Endothelial cell of umbilical vein (primary cell): Measurements from ENCODE around the gene CCL13. TPM values are rescaled to one million over a fixed set of nuclear protein-coding genes. Genes with fewer than 3 reads are reported as not detected.

Experiments
- BruUV-seq: library from RNA; stranded (reverse); fragments of 400-500 nt; replicated peaks from 2 replicates; lab custom pipeline; 2021; lab: Mats Ljungman, UMichigan
- CTCF ChIA-PET: fragments of 300-600, 350-600 bp; sonication (Branson Sonifier 250); formaldehyde crosslinking; loops from one replicate; lab custom pipeline; 2021; ENCODE audit warnings: antibody characterized with exemption, inconsistent platforms; lab: Charles Lee
- POLR2A ChIA-PET: fragments of 300-600, 350-600 bp; sonication (Branson Sonifier 250); formaldehyde crosslinking; loops from one replicate; lab custom pipeline; 2021; ENCODE audit warnings: antibody characterized with exemption, inconsistent platforms; lab: Charles Lee
- DNase-seq: peaks from one replicate; pipeline ENCODE4 v3.0.0-alpha.2; 2011; ENCODE audit warnings: low read depth, low spot score
- FAIRE-seq: peaks from 2 replicates; lab custom pipeline; 2011; peaks lifted over from hg19 to GRCh38; lab: Jason Lieb, UNC
- H2AFZ ChIP-seq: 2 replicates; pipeline ENCODE4 v1.6.0; 2012; ENCODE audit warnings: low read depth, low read length, control low read depth, inconsistent platforms
- H3K27ac ChIP-seq: 2 replicates; pipeline ENCODE4 v1.5.1; 2011; ENCODE audit warnings: low read depth, mild to moderate bottlenecking, control low read depth, low read length, moderate library complexity; ENCODE audit not compliant: insufficient read depth
- H3K27me3 ChIP-seq, 2 experiments: 2 replicates each; pipeline versions ENCODE4 v1.6.0 to v1.6.1; 2011; ENCODE audit warnings: low read length in 2 of 2, mixed read lengths in 1 of 2; ENCODE audit not compliant: control insufficient read depth in 2 of 2, insufficient read depth in 2 of 2
- H3K36me3 ChIP-seq, 2 experiments: 2 replicates in 1 of 2; 3 replicates in 1 of 2; pipeline ENCODE4 v1.5.1; 2011; ENCODE audit warnings: low read length in 2 of 2, mild to moderate bottlenecking in 1 of 2, moderate library complexity in 1 of 2; ENCODE audit not compliant: control insufficient read depth in 2 of 2, insufficient read depth in 2 of 2; ENCODE audit errors: extremely low read depth in 1 of 2
- H3K4me1 ChIP-seq: 3 replicates; pipeline ENCODE4 v1.5.1; 2011; ENCODE audit warnings: mild to moderate bottlenecking, low read length; ENCODE audit not compliant: control insufficient read depth, insufficient read depth; ENCODE audit errors: extremely low read depth
- H3K4me2 ChIP-seq: 2 replicates; pipeline ENCODE4 v1.6.1; 2011; ENCODE audit warnings: low read length, control low read depth, mixed read lengths; ENCODE audit not compliant: insufficient read depth
- H3K4me3 ChIP-seq, 3 experiments: fragments of 200-600 bp in 1 of 3; sonication (generic), shearing (Covaris generic) in 1 of 3; replicated peaks in 1 of 3; 2 replicates each; pipeline ENCODE4 v1.5.1; 2011 to 2016; ENCODE audit warnings: control low read depth in 3 of 3, low read length in 3 of 3, mild to moderate bottlenecking in 2 of 3, inconsistent platforms in 1 of 3, low read depth in 1 of 3, moderate library complexity in 1 of 3; ENCODE audit not compliant: insufficient read depth in 1 of 3
- H3K79me2 ChIP-seq: 2 replicates; pipeline ENCODE4 v1.6.0; 2012; ENCODE audit warnings: low read length, inconsistent platforms; ENCODE audit not compliant: control insufficient read depth, insufficient read depth
- H3K9ac ChIP-seq: replicated peaks from 2 replicates; pipeline ENCODE3; 2011; ENCODE audit warnings: low read length, control low read depth; ENCODE audit not compliant: insufficient read depth; ENCODE audit errors: extremely low read depth
- H3K9me1 ChIP-seq: replicated peaks from 3 replicates; pipeline ENCODE4 v1.6.0; 2011; ENCODE audit warnings: mild to moderate bottlenecking, low read length; ENCODE audit not compliant: control insufficient read depth, insufficient read depth; ENCODE audit errors: extremely low read depth
- H3K9me3 ChIP-seq: replicated peaks from 2 replicates; pipeline ENCODE4 v1.5.1; 2012; ENCODE audit warnings: low read length, inconsistent platforms; ENCODE audit not compliant: control insufficient read depth, insufficient read depth
- H4K20me1 ChIP-seq: replicated peaks from 2 replicates; pipeline ENCODE3; 2011; ENCODE audit warnings: mild to moderate bottlenecking, low read length; ENCODE audit not compliant: control insufficient read depth, insufficient read depth; ENCODE audit errors: extremely low read depth
- EZH2 ChIP-seq: IDR thresholded peaks from 2 replicates; pipeline ENCODE4 v1.6.1; 2012; ENCODE audit warnings: borderline replicate concordance, low read depth, mild to moderate bottlenecking, moderate library complexity, low read length, inconsistent platforms; ENCODE audit not compliant: severe bottlenecking
- FOS ChIP-seq: IDR thresholded peaks from 2 replicates; pipeline ENCODE4 v1.6.1; 2011; ENCODE audit warnings: mild to moderate bottlenecking, low read length, moderate library complexity, borderline replicate concordance; ENCODE audit not compliant: insufficient read depth
- GATA2 ChIP-seq: IDR thresholded peaks from 2 replicates; pipeline ENCODE4 v1.7.0; 2011; ENCODE audit warnings: low read depth, mild to moderate bottlenecking, moderate library complexity, mixed read lengths, low read length; ENCODE audit not compliant: insufficient read length, insufficient read depth
- JUN ChIP-seq: IDR thresholded peaks from 2 replicates; pipeline ENCODE4 v1.6.1; 2011; ENCODE audit warnings: borderline replicate concordance, low read depth; ENCODE audit not compliant: insufficient read length, insufficient read depth
- MYC ChIP-seq: IDR thresholded peaks from one replicate; pipeline ENCODE4 v1.6.1; 2011; ENCODE audit warnings: mild to moderate bottlenecking, low read depth, low read length
- POLR2A ChIP-seq: IDR thresholded peaks from 2 replicates; pipeline ENCODE4 v1.6.1; 2012; ENCODE audit warnings: low read depth, mild to moderate bottlenecking, control low read depth, low read length
- POLR2AphosphoS5 ChIP-seq: IDR thresholded peaks from 2 replicates; pipeline ENCODE4 v1.6.1; 2012; ENCODE audit warnings: low read depth, mild to moderate bottlenecking, control low read depth, low read length, moderate library complexity; ENCODE audit not compliant: insufficient read depth
- dilution Hi-C: fragments of 300-500 bp; cut with MboI; formaldehyde crosslinking; loops from one replicate; pipeline ENCODE4 v1.15.0; 2019; ENCODE audit warnings: low sequenced_read_pairs; ENCODE audit not compliant: extremely low pct_ligation_motif_present
- intact Hi-C: fragments of 100-400 bp; cut with micrococcal nuclease; formaldehyde crosslinking; loops from one replicate; pipeline ENCODE4 v1.10.0; 2022
- polyA plus RNA-seq, 4 experiments: library from polyadenylated mRNA; depleted of rRNA in 3 of 4; stranded (reverse) in 3 of 4; unstranded in 1 of 4; fragments of >200 nt; gene quantifications; 2 replicates each; pipeline versions ENCODE4 v1.2.1 to v1.2.3, GENCODE V29; 2011 to 2012; ENCODE audit warnings: missing spikeins in 1 of 4
- total RNA-seq: library from RNA; stranded (reverse); gene quantifications from 2 replicates; pipeline ENCODE4 v1.2.3, GENCODE V29; 2021
- TF ChIP-seq, protein P1 (sequence below): IDR thresholded peaks from 2 replicates; pipeline ENCODE4 v1.6.1; 2011; ENCODE audit not compliant: insufficient read depth, insufficient read length
- TF ChIP-seq, protein P2 (sequence below), 2 donors: IDR thresholded peaks; 1 replicate in 1 of 2; 2 replicates in 1 of 2; pipeline ENCODE4 v1.5.1; 2011; ENCODE audit warnings: low read length in 2 of 2, mild to moderate bottlenecking in 2 of 2, moderate library complexity in 2 of 2, control low read depth in 1 of 2, inconsistent platforms in 1 of 2, low read depth in 1 of 2; ENCODE audit not compliant: insufficient read depth in 1 of 2; ENCODE audit errors: extremely low read depth in 1 of 2

The CCL13 gene
- total and polyA plus RNA-seq, 2 donors (not counting 3 experiments of a cell fraction or from before 2014, with no cell fraction given): not detected

DNA sequence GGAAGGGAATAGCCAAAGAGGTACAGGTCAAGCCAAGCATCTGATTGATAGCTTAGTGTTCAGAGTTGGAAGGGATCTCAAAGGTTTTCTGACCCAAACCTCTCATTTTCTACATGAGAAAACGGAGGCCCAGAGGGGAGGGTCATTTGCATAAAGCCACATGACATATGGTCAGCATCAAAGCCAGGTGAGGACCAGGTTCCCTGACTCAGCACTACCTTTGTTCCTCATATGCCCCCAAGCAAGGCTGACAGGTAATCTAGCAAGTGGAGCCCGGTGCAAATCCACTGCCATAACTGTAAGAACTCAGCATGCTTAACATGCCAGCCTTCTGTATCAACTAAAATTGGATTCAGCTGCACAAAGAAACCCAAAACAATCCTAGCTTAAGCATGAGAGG, 35.0 kb downstream of the CCL13 start:
- no peak overlapping the region for H3K4me2 ChIP-seq
- no peak overlapping the region for H3K27ac ChIP-seq
- CTCF ChIA-PET: interaction anchor here (1.3 to 1.6 kb wide), 2 partner anchors 9 to 30 kb away, joined by 3 to 4 read pairs; no protein-coding TSS in a partner anchor
- TF ChIP-seq, protein P1, sequence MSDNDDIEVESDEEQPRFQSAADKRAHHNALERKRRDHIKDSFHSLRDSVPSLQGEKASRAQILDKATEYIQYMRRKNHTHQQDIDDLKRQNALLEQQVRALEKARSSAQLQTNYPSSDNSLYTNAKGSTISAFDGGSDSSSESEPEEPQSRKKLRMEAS: no peak
- TF ChIP-seq MYC (no peak), GATA2 (no peak), POLR2AphosphoS5 (no peak), EZH2 (no peak), POLR2A (no peak), JUN (no peak), FOS (no peak)
- TF ChIP-seq, protein P2, sequence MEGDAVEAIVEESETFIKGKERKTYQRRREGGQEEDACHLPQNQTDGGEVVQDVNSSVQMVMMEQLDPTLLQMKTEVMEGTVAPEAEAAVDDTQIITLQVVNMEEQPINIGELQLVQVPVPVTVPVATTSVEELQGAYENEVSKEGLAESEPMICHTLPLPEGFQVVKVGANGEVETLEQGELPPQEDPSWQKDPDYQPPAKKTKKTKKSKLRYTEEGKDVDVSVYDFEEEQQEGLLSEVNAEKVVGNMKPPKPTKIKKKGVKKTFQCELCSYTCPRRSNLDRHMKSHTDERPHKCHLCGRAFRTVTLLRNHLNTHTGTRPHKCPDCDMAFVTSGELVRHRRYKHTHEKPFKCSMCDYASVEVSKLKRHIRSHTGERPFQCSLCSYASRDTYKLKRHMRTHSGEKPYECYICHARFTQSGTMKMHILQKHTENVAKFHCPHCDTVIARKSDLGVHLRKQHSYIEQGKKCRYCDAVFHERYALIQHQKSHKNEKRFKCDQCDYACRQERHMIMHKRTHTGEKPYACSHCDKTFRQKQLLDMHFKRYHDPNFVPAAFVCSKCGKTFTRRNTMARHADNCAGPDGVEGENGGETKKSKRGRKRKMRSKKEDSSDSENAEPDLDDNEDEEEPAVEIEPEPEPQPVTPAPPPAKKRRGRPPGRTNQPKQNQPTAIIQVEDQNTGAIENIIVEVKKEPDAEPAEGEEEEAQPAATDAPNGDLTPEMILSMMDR (IDR thresholded peaks at IDR 0.05; ENCODE audit: extremely low read depth in 1 of 2, insufficient read depth in 1 of 2, low read depth in 1 of 2, low read length in 2 of 2): no peak
- no peak overlapping the region for H3K9ac ChIP-seq
- POLR2A ChIA-PET: no interaction called here
- no peaks in the 10 kb centered on the region for H3K9me3 ChIP-seq
- H2AFZ ChIP-seq: no peak overlapping the region
- H3K79me2 ChIP-seq: no peaks in the 10 kb centered on the region
- H4K20me1 ChIP-seq: no peaks in the 10 kb centered on the region
- no peaks in the 10 kb centered on the region for H3K9me1 ChIP-seq
- no peak overlapping the region for H3K4me3 ChIP-seq
- peaks cover 18% of the 10 kb centered on the region for H3K4me1 ChIP-seq
- BruUV-seq: no TSS peak
- DNase-seq (no peak), FAIRE-seq (no peak)
- no peaks in the 10 kb centered on the region for H3K36me3 ChIP-seq
- H3K27me3 ChIP-seq: peaks cover 3 to 8% of the 10 kb centered on the region in 2 experiments
- intact Hi-C loops (no loop called here), dilution Hi-C loops (no loop called here)
